Globus pallidus (tissue), 1 donor: ENCODE data around the gene RGS3.
"Not testable (repeated sequence)": the region's sequence is repeated elsewhere in the genome, so short reads cannot be mapped to it uniquely, and the experiment has no call there.

ENCODE experiments used
- DNase-seq: peaks from one replicate; pipeline ENCODE4 v3.0.0-alpha.2; 2015; ENCODE audit warnings: low spot score

The RGS3 gene

GRCh38 chr9:113636693-113637092 is 173.2 kb downstream of the RGS3 start:
- no peak for DNase-seq

GRCh38 chr9:113638490-113638889 is 175.0 kb downstream of the RGS3 start:
- DNase-seq = no peak

GRCh38 chr9:113638897-113639296 is 175.4 kb downstream of the RGS3 start:
- DNase-seq = no peak

GRCh38 chr9:113639411-113639970 is 176.0 kb downstream of the RGS3 start:
- DNase-seq = not testable (repeated sequence)

- no peak for DNase-seq
Observed at GRCh38 chr9:113640418-113640817, 176.9 kb downstream of the RGS3 start.

- no peak for DNase-seq
Observed at GRCh38 chr9:113641100-113641885, 177.8 kb downstream of the RGS3 start.

GRCh38 chr9:113644321-113644720 is 180.8 kb downstream of the RGS3 start:
- DNase-seq = no peak

GRCh38 chr9:113645227-113645977 is 181.9 kb downstream of the RGS3 start:
- DNase-seq = no peak

- no peak for DNase-seq
Observed at GRCh38 chr9:113645978-113646253, 182.4 kb downstream of the RGS3 start.

GRCh38 chr9:113646491-113646890 is 183.0 kb downstream of the RGS3 start:
- DNase-seq = no peak
